ENCODE data around the gene DNM3.

DNA sequence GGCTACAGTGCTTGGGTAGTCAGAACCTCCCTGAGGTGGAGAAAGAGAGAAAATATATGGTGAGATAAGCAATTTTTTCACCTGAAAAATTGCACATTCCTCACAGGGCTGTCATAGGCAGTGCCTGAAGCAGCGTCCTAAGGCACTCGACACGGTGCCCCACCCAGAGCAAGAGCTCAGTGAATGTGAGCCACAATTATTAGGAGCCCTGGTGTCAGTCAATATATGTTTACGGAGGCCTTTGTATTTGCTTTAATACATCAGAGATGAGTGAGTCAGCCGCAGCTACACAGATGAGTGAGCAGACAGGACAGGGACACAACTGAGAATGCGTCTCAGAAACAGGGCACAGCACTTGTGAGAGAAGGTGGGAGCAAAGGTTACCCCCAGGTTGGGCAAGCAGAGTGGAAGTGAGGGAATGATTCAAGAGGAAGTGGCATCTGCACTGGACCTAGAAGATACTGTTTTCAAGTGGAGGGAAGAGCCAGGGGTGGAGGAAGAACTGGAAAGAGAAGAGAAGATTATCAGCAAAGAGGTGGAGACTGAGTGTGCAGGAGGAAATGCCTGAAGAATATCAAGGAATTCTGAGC is 607.8 kb downstream of the DNM3 start:
- TF ChIP-seq, protein P1, sequence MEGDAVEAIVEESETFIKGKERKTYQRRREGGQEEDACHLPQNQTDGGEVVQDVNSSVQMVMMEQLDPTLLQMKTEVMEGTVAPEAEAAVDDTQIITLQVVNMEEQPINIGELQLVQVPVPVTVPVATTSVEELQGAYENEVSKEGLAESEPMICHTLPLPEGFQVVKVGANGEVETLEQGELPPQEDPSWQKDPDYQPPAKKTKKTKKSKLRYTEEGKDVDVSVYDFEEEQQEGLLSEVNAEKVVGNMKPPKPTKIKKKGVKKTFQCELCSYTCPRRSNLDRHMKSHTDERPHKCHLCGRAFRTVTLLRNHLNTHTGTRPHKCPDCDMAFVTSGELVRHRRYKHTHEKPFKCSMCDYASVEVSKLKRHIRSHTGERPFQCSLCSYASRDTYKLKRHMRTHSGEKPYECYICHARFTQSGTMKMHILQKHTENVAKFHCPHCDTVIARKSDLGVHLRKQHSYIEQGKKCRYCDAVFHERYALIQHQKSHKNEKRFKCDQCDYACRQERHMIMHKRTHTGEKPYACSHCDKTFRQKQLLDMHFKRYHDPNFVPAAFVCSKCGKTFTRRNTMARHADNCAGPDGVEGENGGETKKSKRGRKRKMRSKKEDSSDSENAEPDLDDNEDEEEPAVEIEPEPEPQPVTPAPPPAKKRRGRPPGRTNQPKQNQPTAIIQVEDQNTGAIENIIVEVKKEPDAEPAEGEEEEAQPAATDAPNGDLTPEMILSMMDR (IDR thresholded peaks at IDR 0.05; ENCODE audit: control extremely low read depth in 1 of 3, insufficient read depth in 1 of 3, low read depth in 1 of 3, low read length in 3 of 3) = no peak
- TF ChIP-seq CEBPB (IDR thresholded peaks at IDR 0.05; ENCODE audit: low read depth, low read length) = no peak
- TF ChIP-seq KDM1A (IDR thresholded peaks at IDR 0.05; ENCODE audit: borderline replicate concordance, low read length) = no peak
- no peak for TF ChIP-seq TEAD4 (IDR thresholded peaks at IDR 0.05; ENCODE audit: low read depth, low read length)
- TF ChIP-seq POLR2A (IDR thresholded peaks at IDR 0.05; ENCODE audit: control extremely low read depth in 1 of 2, low read depth in 2 of 2, low read length in 2 of 2) = no peak

Measured in H1 (cell line).